Nephron (organoid): ENCODE measurements around the gene DNM2.

Experiments used
- H3K27ac Mint-ChIP-seq, 3 experiments: 2 replicates each; pipeline ENCODE4 v1.8.0; 2020; ENCODE audit warnings: mixed read lengths in 3 of 3, mild to moderate bottlenecking in 2 of 3, moderate library complexity in 1 of 3
- H3K27me3 Mint-ChIP-seq: 2 replicates; pipeline ENCODE4 v1.8.0; 2021; ENCODE audit warnings: low read depth, mild to moderate bottlenecking, moderate library complexity, mixed read lengths
- H3K36me3 Mint-ChIP-seq: 2 replicates; pipeline ENCODE4 v1.8.0; 2020; ENCODE audit warnings: low read depth, mixed read lengths
- H3K4me1 Mint-ChIP-seq: 2 replicates; pipeline ENCODE4 v1.8.0; 2020; ENCODE audit warnings: mixed read lengths
- H3K4me3 Mint-ChIP-seq, 3 experiments: 2 replicates each; pipeline ENCODE4 v1.8.0; 2020; ENCODE audit warnings: mild to moderate bottlenecking in 3 of 3, mixed read lengths in 3 of 3, moderate library complexity in 2 of 3
- H3K9me3 Mint-ChIP-seq: 2 replicates; pipeline ENCODE4 v1.8.0; 2020; ENCODE audit warnings: mixed read lengths
- CTCF ChIP-seq, 3 experiments: fragments of 200-600 bp; sonication (generic); IDR thresholded peaks; one replicate each; pipeline ENCODE4 v1.5.0; 2021; ENCODE audit warnings: antibody characterized with exemption in 3 of 3; ENCODE audit not compliant: unreplicated experiment in 3 of 3

Gene DNM2

GRCh38 chr19:10762656-10763055 lies 44.8 kb downstream of the DNM2 start:
- H3K4me1 Mint-ChIP-seq, result peaks cover 27% of the 10 kb centered on the region
- H3K4me3 Mint-ChIP-seq, result no peak overlapping the region
- TF ChIP-seq CTCF (IDR thresholded peaks at IDR 0.05; ENCODE audit: unreplicated experiment in 3 of 3), result no peak
- no peaks in the 10 kb centered on the region for H3K9me3 Mint-ChIP-seq
- peaks cover 21% of the 10 kb centered on the region for H3K36me3 Mint-ChIP-seq
- H3K27ac Mint-ChIP-seq, result peak overlapping the region; percentile 56 to 99 (median 65)
- no peaks in the 10 kb centered on the region for H3K27me3 Mint-ChIP-seq

- Mint-ChIP-seq H3K4me3 (no peak overlapping the region), H3K36me3 (peaks cover 21% of the 10 kb centered on the region), H3K27ac (peak overlapping the region; percentile 95 to 99 (median 96)), H3K27me3 (no peaks in the 10 kb centered on the region), H3K4me1 (peaks cover 27% of the 10 kb centered on the region), H3K9me3 (no peaks in the 10 kb centered on the region)
- no peak for TF ChIP-seq CTCF (IDR thresholded peaks at IDR 0.05; ENCODE audit: unreplicated experiment in 3 of 3)
Measured at GRCh38 chr19:10763411-10763810, 45.5 kb downstream of the DNM2 start.

GRCh38 chr19:10763828-10764339 lies 46.0 kb downstream of the DNM2 start:
- H3K27ac Mint-ChIP-seq, result peak overlapping the region; percentile 95 to 99 (median 96)
- H3K4me1 Mint-ChIP-seq, result peaks cover 27% of the 10 kb centered on the region
- peak overlapping the region in 1 of 3 experiments; percentile 40 for H3K4me3 Mint-ChIP-seq
- peaks cover 19% of the 10 kb centered on the region for H3K36me3 Mint-ChIP-seq
- H3K27me3 Mint-ChIP-seq, result no peaks in the 10 kb centered on the region
- TF ChIP-seq CTCF (IDR thresholded peaks at IDR 0.05; ENCODE audit: unreplicated experiment in 3 of 3), result no peak
- no peaks in the 10 kb centered on the region for H3K9me3 Mint-ChIP-seq

GRCh38 chr19:10764340-10764894 lies 46.5 kb downstream of the DNM2 start:
- no peak for TF ChIP-seq CTCF (IDR thresholded peaks at IDR 0.05; ENCODE audit: unreplicated experiment in 3 of 3)
- peak overlapping the region in 1 of 3 experiments; percentile 40 for H3K4me3 Mint-ChIP-seq
- H3K27me3 Mint-ChIP-seq, result no peaks in the 10 kb centered on the region
- peak overlapping the region; percentile 95 to 99 (median 96) for H3K27ac Mint-ChIP-seq
- peaks cover 22% of the 10 kb centered on the region for H3K36me3 Mint-ChIP-seq
- peaks cover 26% of the 10 kb centered on the region for H3K4me1 Mint-ChIP-seq
- H3K9me3 Mint-ChIP-seq, result no peaks in the 10 kb centered on the region

- Mint-ChIP-seq H3K4me1 (peaks cover 22% of the 10 kb centered on the region), H3K27ac (peak overlapping the region; percentile 88 to 99 (median 96)), H3K36me3 (peaks cover 26% of the 10 kb centered on the region), H3K27me3 (no peaks in the 10 kb centered on the region), H3K9me3 (no peaks in the 10 kb centered on the region), H3K4me3 (no peak overlapping the region)
- no peak for TF ChIP-seq CTCF (IDR thresholded peaks at IDR 0.05; ENCODE audit: unreplicated experiment in 3 of 3)
Measured at GRCh38 chr19:10766049-10766623, 48.3 kb downstream of the DNM2 start.
